A549 (cell line): ENCODE results near the gene PADI4. TPM values are rescaled to one million over a fixed set of nuclear protein-coding genes. Genes with fewer than 3 reads are reported as not detected.

Experiments used
- ATAC-seq, 2 experiments: fragments of 200-7000 bp in 1 of 2; fragments of >200 bp in 1 of 2; cut with Nextera tagmentation in 1 of 2; cut with Tn5 transposase in 1 of 2; 3 replicates each; pipeline versions ENCODE4 v1.8.0 to v1.9.1; 2018 to 2020; ENCODE audit warnings: mild to moderate bottlenecking in 1 of 2, moderate library complexity in 1 of 2
- CTCF ChIA-PET: fragments of 300-600 bp; sonication (Branson Sonifier 250); formaldehyde crosslinking; extraction: SDS; loops from one replicate; lab custom pipeline; 2021; ENCODE audit warnings: antibody characterized with exemption, inconsistent platforms; lab: Yijun Ruan, JAX
- POLR2A ChIA-PET: fragments of 350-600 bp; formaldehyde crosslinking; extraction: SDS; loops from one replicate; lab custom pipeline; 2021; ENCODE audit warnings: antibody characterized with exemption, inconsistent platforms; lab: Yijun Ruan, JAX
- DNase-seq, 2 experiments: peaks; one replicate each; pipeline versions ENCODE4 v3.0.0 to v3.0.0-alpha.2; 2011 to 2016; ENCODE audit warnings: low read depth in 1 of 2, low spot score in 1 of 2
- FAIRE-seq: peaks from 2 replicates; lab custom pipeline; 2011; peaks lifted over from hg19 to GRCh38; lab: Jason Lieb, UNC
- H3K27ac ChIP-seq, 2 experiments: fragments of >200 bp; sonication (Bioruptor Twin); formaldehyde crosslinking; 3 replicates each; pipeline ENCODE4 v1.5.1; 2016 to 2017
- H3K4me1 ChIP-seq: fragments of >200 bp; sonication (Bioruptor Twin); formaldehyde crosslinking; 3 replicates; pipeline ENCODE4 v1.6.1; 2016
- H3K4me2 ChIP-seq: fragments of >200 bp; sonication (Bioruptor Twin); formaldehyde crosslinking; 3 replicates; pipeline ENCODE4 v1.6.1; 2016
- H3K4me3 ChIP-seq: fragments of >200 bp; sonication (Bioruptor Twin); formaldehyde crosslinking; 3 replicates; pipeline ENCODE4 v1.5.1; 2016
- H3K9me3 ChIP-seq: fragments of >200 bp; sonication (Bioruptor Twin); formaldehyde crosslinking; 3 replicates; pipeline ENCODE4 v1.6.1; 2016
- CBX2 ChIP-seq: fragments of 200-600 bp; sonication (generic); IDR thresholded peaks from 2 replicates; pipeline ENCODE4 v1.6.1; 2016; ENCODE audit warnings: low read depth, mild to moderate bottlenecking, borderline replicate concordance
- CBX8 ChIP-seq: fragments of 200-600 bp; sonication (generic); IDR thresholded peaks from 2 replicates; pipeline ENCODE4 v1.6.1; 2016
- CEBPB ChIP-seq, 2 experiments: fragments of >200 bp in 1 of 2; sonication (Bioruptor Twin) in 1 of 2; formaldehyde crosslinking in 1 of 2; IDR thresholded peaks; 2 replicates each; pipeline ENCODE4 v1.6.1; 2012 to 2016
- CTCF ChIP-seq: fragments of >200 bp; sonication (Bioruptor Twin); formaldehyde crosslinking; IDR thresholded peaks from 3 replicates; pipeline ENCODE4 v1.5.1; 2016
- EHF ChIP-seq: fragments of 250-450 bp; sonication (Bioruptor Pico); IDR thresholded peaks from 2 replicates; pipeline ENCODE4 v1.5.0; 2020; ENCODE audit warnings: mild to moderate bottlenecking
- EHMT2 ChIP-seq: fragments of 200-600 bp; sonication (generic); IDR thresholded peaks from 2 replicates; pipeline ENCODE4 v1.6.1; 2016; ENCODE audit warnings: antibody characterized with exemption, low read depth, mild to moderate bottlenecking, moderate library complexity
- ESRRA ChIP-seq: fragments of 150-350 bp; IDR thresholded peaks from 2 replicates; pipeline ENCODE4 v1.6.1; 2014; ENCODE audit warnings: mild to moderate bottlenecking, low read length, borderline replicate concordance
- FOXS1 ChIP-seq: fragments of 250-450 bp; sonication (Bioruptor Pico); IDR thresholded peaks from 2 replicates; pipeline ENCODE4 v1.5.0; 2020; ENCODE audit warnings: mild to moderate bottlenecking, moderate library complexity
- HEYL ChIP-seq: fragments of 250-450 bp; sonication (Bioruptor Pico); IDR thresholded peaks from 2 replicates; pipeline ENCODE4 v1.8.0; 2021; ENCODE audit warnings: mild to moderate bottlenecking, moderate library complexity
- HOXB5 ChIP-seq: fragments of 250-450 bp; sonication (Bioruptor Pico); IDR thresholded peaks from 2 replicates; pipeline ENCODE4 v1.5.0; 2020; ENCODE audit warnings: mild to moderate bottlenecking, moderate library complexity
- JUNB ChIP-seq: fragments of >200 bp; sonication (Bioruptor Twin); formaldehyde crosslinking; IDR thresholded peaks from 2 replicates; pipeline ENCODE4 v1.6.1; 2016
- KDM1A ChIP-seq: fragments of 200-600 bp; sonication (generic); IDR thresholded peaks from 2 replicates; pipeline ENCODE4 v1.6.1; 2016; ENCODE audit warnings: low read depth, mild to moderate bottlenecking
- MAFK ChIP-seq: fragments of 450-650 bp; IDR thresholded peaks from 2 replicates; pipeline ENCODE4 v1.6.1; 2014; ENCODE audit not compliant: partially characterized antibody
- NFE2L2 ChIP-seq: fragments of 150-350 bp; conservative IDR thresholded peaks from 2 replicates; pipeline ENCODE4 v1.6.1; 2014; ENCODE audit warnings: low read length
- PBX3 ChIP-seq: IDR thresholded peaks from 2 replicates; pipeline ENCODE4 v1.6.1; 2012
- RAD21 ChIP-seq, 2 experiments: fragments of >200 bp in 1 of 2; sonication (Bioruptor Twin) in 1 of 2; formaldehyde crosslinking in 1 of 2; IDR thresholded peaks in 1 of 2; conservative IDR thresholded peaks in 1 of 2; 2 replicates in 1 of 2; 3 replicates in 1 of 2; pipeline ENCODE4 v1.6.1; 2012 to 2018; ENCODE audit warnings: inconsistent platforms in 1 of 2
- RCOR1 ChIP-seq: fragments of 150-350 bp; IDR thresholded peaks from 2 replicates; pipeline ENCODE4 v1.6.1; 2014; ENCODE audit warnings: antibody characterized with exemption, low read length, low read depth
- SREBF2 ChIP-seq: fragments of 450-650 bp; IDR thresholded peaks from 2 replicates; pipeline ENCODE4 v1.6.1; 2014; ENCODE audit warnings: mild to moderate bottlenecking, moderate library complexity
- TP53 ChIP-seq: fragments of 250-450 bp; sonication (Bioruptor Pico); IDR thresholded peaks from 2 replicates; pipeline ENCODE4 v1.5.0; 2021; ENCODE audit warnings: mild to moderate bottlenecking, moderate library complexity
- USF2 ChIP-seq: fragments of 450-650 bp; IDR thresholded peaks from 2 replicates; pipeline ENCODE4 v1.6.1; 2014; ENCODE audit warnings: antibody characterized with exemption
- ZFP36 ChIP-seq: fragments of 450-650 bp; IDR thresholded peaks from 2 replicates; pipeline ENCODE4 v1.6.1; 2014; ENCODE audit warnings: borderline replicate concordance; ENCODE audit not compliant: partially characterized antibody
- ZSCAN20 ChIP-seq: fragments of 250-450 bp; sonication (Bioruptor Pico); IDR thresholded peaks from 2 replicates; pipeline ENCODE4 v1.8.0; 2022; ENCODE audit warnings: mild to moderate bottlenecking, moderate library complexity
- WGBS: methylation state at CpG from one replicate; pipeline ENCODE4 v1.1.6; 2017; ENCODE audit errors: missing lambda C conversion rate; 5-methylcytosine and 5-hydroxymethylcytosine counted together
- polyA plus RNA-seq, 4 experiments: library from polyadenylated mRNA; depleted of rRNA in 3 of 4; stranded (reverse); fragments of >200 nt; fragmentation: RNase III in 1 of 4; extraction: RNeasy Plus Mini Kit Qiagen cat#74134 plus additional on column Dnase treatment in 1 of 4; gene quantifications; 2 replicates in 3 of 4; 3 replicates in 1 of 4; pipeline ENCODE4 v1.2.3, GENCODE V29; 2011 to 2017
- TF ChIP-seq, protein P1 (sequence below): fragments of >200 bp; sonication (Bioruptor Twin); formaldehyde crosslinking; IDR thresholded peaks from 3 replicates; pipeline ENCODE4 v1.6.1; 2016

Gene PADI4
- polyA plus RNA-seq, 2 of the 4 experiments (the other 2 are of a cell fraction) = not detected

- FAIRE-seq = no peak
Observed at GRCh38 chr1:17371896-17372295, 63.9 kb downstream of the PADI4 start, which contains the start of gene PADI6. Gene PADI6 (plus strand): TSS chr1:17372196. CDS start chr1:17372246, 50 bp downstream.

DNA sequence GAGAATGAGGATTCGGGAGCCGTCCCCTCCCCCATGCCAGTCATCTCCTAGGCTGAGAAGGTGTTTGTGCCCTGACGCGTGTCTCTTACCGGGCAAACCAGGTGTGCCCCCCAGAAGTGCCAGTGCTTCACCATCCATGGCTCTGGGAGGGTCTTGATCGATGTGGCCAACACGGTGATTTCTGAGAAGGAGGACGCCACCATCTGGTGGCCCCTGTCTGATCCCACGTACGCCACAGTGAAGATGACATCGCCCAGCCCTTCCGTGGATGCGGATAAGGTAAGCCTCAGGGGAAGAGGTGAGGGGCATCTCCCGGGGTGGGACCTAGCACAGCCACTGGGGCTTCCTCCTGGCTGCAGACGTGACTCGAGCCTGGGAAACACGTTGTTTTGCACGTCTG lies 65.0 kb downstream of the PADI4 start:
- H3K27ac ChIP-seq = no peak overlapping the region
- ATAC-seq = no peak
- 80% methylated on average over 15 of the region's 18 CpGs for WGBS
- H3K4me2 ChIP-seq = no peak overlapping the region
- no peak for FAIRE-seq
- TF ChIP-seq EHMT2 (no peak), ZFP36 (no peak), PBX3 (no peak), RAD21 (conservative IDR thresholded peaks at IDR 0.05 in 1 of 2, IDR thresholded peaks at IDR 0.05 in 1 of 2) (0 out of 5 replicates have a peak, but pooled peaks of 1 of the 2 experiments have one; percentile 2), CTCF (no peak)
- POLR2A ChIA-PET = no interaction called here
- H3K4me3 ChIP-seq = no peak overlapping the region
- H3K9me3 ChIP-seq = no peaks in the 10 kb centered on the region
- no peak for DNase-seq
- H3K4me1 ChIP-seq = no peaks in the 10 kb centered on the region; the same call in 2 of the 3 replicates
- CTCF ChIA-PET = interaction anchor here (0.6 kb wide), 1 partner anchor 97 kb away, joined by 3 read pairs; no protein-coding TSS in a partner anchor

More at GRCh38 chr1:17371896-17372295, 63.9 kb downstream of the PADI4 start, which contains the start of gene PADI6:
- H3K27ac ChIP-seq = 0 out of 6 replicates have a peak within 1 kb of the TSS, but pooled peaks of 1 of the 2 experiments have one; percentile 9
- ChIA-PET POLR2A (no interaction called here), CTCF (interaction anchor here (0.6 to 2.2 kb wide), 12 partner anchors 11 to 1423 kb away, joined by 3 to 11 read pairs (median 4); no protein-coding TSS in a partner anchor)
- ATAC-seq (0 out of 6 replicates have a peak, but pooled peaks of 1 of the 2 experiments have one; percentile 27), DNase-seq (no peak)
- no peaks in the 10 kb centered on the region; the same call in 2 of the 3 replicates for H3K4me1 ChIP-seq
- TF ChIP-seq CBX8 (no peak), JUNB (no peak), RCOR1 (no peak), NFE2L2 (no peak), PBX3 (no peak), ESRRA (no peak), CEBPB (IDR thresholded peaks at IDR 0.05) (no peak), FOXS1 (CRISPR knock-in tag) (no peak), EHF (CRISPR knock-in tag) (no peak), TP53 (no peak)
- 64% methylated on average over 3 of the region's 7 CpGs for WGBS
- H3K4me3 ChIP-seq = no peak within 1 kb of the TSS
- H3K4me2 ChIP-seq = no peak within 1 kb of the TSS
- no peaks in the 10 kb centered on the region for H3K9me3 ChIP-seq

DNA sequence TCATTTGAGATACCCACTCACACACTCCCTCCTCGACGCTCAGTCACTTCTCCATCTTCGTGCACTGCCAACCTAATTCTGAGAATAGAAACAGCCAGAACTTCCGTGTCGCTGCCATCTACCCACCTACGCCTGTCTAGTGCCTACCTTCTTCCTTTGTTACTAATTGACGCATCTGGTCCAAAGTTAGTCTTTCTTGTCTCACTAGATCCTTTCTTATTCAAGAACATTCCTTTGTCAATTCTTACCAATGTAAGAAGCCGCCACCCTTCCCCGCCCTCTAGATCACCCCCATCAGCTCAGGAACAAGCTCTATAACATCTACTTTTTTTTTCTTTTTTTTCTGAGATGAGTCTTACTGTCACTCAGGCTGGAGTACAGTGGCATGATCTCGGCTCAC lies 67.7 kb downstream of the PADI4 start:
- no peak overlapping the region for H3K4me2 ChIP-seq
- no peak overlapping the region for H3K27ac ChIP-seq
- FAIRE-seq (no peak), DNase-seq (no peak), ATAC-seq (no peak)
- no peaks in the 10 kb centered on the region for H3K9me3 ChIP-seq
- no peak overlapping the region for H3K4me3 ChIP-seq
- 88% methylated on average over 10 of the region's 10 CpGs for WGBS
- POLR2A ChIA-PET = no interaction called here
- CTCF ChIA-PET = interaction anchor here (0.8 to 1.7 kb wide), 2 partner anchors 139 to 250 kb away, joined by 3 to 4 read pairs; no protein-coding TSS in a partner anchor
- no peak for TF ChIP-seq RAD21 (conservative IDR thresholded peaks at IDR 0.05 in 1 of 2, IDR thresholded peaks at IDR 0.05 in 1 of 2)
- no peak for TF ChIP-seq ZSCAN20 (CRISPR knock-in tag)
- TF ChIP-seq, protein P1, sequence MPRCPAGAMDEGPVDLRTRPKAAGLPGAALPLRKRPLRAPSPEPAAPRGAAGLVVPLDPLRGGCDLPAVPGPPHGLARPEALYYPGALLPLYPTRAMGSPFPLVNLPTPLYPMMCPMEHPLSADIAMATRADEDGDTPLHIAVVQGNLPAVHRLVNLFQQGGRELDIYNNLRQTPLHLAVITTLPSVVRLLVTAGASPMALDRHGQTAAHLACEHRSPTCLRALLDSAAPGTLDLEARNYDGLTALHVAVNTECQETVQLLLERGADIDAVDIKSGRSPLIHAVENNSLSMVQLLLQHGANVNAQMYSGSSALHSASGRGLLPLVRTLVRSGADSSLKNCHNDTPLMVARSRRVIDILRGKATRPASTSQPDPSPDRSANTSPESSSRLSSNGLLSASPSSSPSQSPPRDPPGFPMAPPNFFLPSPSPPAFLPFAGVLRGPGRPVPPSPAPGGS = no peak
- TF ChIP-seq EHF (CRISPR knock-in tag) = no peak
- no peak for TF ChIP-seq SREBF2
- TF ChIP-seq HOXB5 (CRISPR knock-in tag) = no peak
- TF ChIP-seq HEYL = no peak
- TF ChIP-seq PBX3 = no peak
- TF ChIP-seq CBX8 = no peak
- TF ChIP-seq KDM1A = no peak
- TF ChIP-seq USF2 = no peak
- no peak for TF ChIP-seq MAFK
- no peak for TF ChIP-seq FOXS1 (CRISPR knock-in tag)
- TF ChIP-seq CBX2 = no peak
- TF ChIP-seq JUNB = no peak
- no peak for TF ChIP-seq NFE2L2
- no peaks in the 10 kb centered on the region for H3K4me1 ChIP-seq
